DMS114 treated with DMSO at 0.1 percent for 48 hours (cell line): ENCODE results near the gene PSORS1C2.

Experiments
- DNase-seq: peaks from one replicate; lab custom pipeline; 2025; ENCODE audit not compliant: unreplicated experiment; lab: John Stamatoyannopoulos, UW

Gene PSORS1C2

GRCh38 chr6:31114970-31115849, 23.7 kb downstream of the PSORS1C2 start:
- DNase-seq, result no peak

- DNase-seq, result no peak
These were observed 24.4 kb downstream of the PSORS1C2 start, which contains the start of gene PSORS1C1 for GRCh38 chr6:31114541-31114878. Gene PSORS1C1, plus strand, starts transcription at chr6:31114800. Its CDS starts 14,833 bp downstream, at chr6:31129633.

GRCh38 chr6:31113861-31114540, 24.9 kb downstream of the PSORS1C2 start:
- no peak for DNase-seq

- DNase-seq, result no peak
These were observed 26.4 kb downstream of the PSORS1C2 start, which contains the start of gene C6orf15 for GRCh38 chr6:31112478-31112877. Gene C6orf15, minus strand, starts transcription at chr6:31112575. Its CDS starts 20 bp downstream, at chr6:31112555.

GRCh38 chr6:31111712-31112111, 27.2 kb downstream of the PSORS1C2 start:
- no peak for DNase-seq

- DNase-seq, result no peak
These were observed 27.9 kb downstream of the PSORS1C2 start for GRCh38 chr6:31110825-31111582.

GRCh38 chr6:31107052-31107451, 31.8 kb downstream of the PSORS1C2 start:
- no peak for DNase-seq

- DNase-seq, result no peak
These were observed 35.7 kb downstream of the PSORS1C2 start for GRCh38 chr6:31103136-31103535.

- DNase-seq, result no peak
These were observed 40.4 kb downstream of the PSORS1C2 start for GRCh38 chr6:31098449-31098938.

GRCh38 chr6:31096656-31097055, 42.2 kb downstream of the PSORS1C2 start:
- DNase-seq, result no peak

GRCh38 chr6:31096215-31096614, 42.7 kb downstream of the PSORS1C2 start:
- no peak for DNase-seq

- DNase-seq, result no peak
These were observed 44.4 kb downstream of the PSORS1C2 start for GRCh38 chr6:31094389-31094881.

GRCh38 chr6:31092769-31093505, 45.9 kb downstream of the PSORS1C2 start:
- DNase-seq, result no peak

GRCh38 chr6:31092238-31092637, 46.6 kb downstream of the PSORS1C2 start:
- no peak for DNase-seq

- DNase-seq, result no peak
These were observed 47.2 kb downstream of the PSORS1C2 start for GRCh38 chr6:31091680-31092079.

GRCh38 chr6:31090973-31091364, 47.9 kb downstream of the PSORS1C2 start:
- DNase-seq, result no peak

GRCh38 chr6:31090275-31090972, 48.4 kb downstream of the PSORS1C2 start:
- no peak for DNase-seq
